HG03196 (cell line): ENCODE measurements around the gene ZFHX3.

Source experiments
- ATAC-seq: cut with Tn5 transposase; IDR thresholded peaks from one replicate; pipeline ENCODE4 v1.9.1; 2021; ENCODE audit not compliant: unreplicated experiment

The ZFHX3 gene

GRCh38 chr16:72983241-72983640 is 64.7 kb downstream of the ZFHX3 start:
- no peak for ATAC-seq

GRCh38 chr16:72979974-72980373 is 68.0 kb downstream of the ZFHX3 start:
- no peak for ATAC-seq

GRCh38 chr16:72978212-72978611 is 69.7 kb downstream of the ZFHX3 start:
- ATAC-seq: no peak

DNA sequence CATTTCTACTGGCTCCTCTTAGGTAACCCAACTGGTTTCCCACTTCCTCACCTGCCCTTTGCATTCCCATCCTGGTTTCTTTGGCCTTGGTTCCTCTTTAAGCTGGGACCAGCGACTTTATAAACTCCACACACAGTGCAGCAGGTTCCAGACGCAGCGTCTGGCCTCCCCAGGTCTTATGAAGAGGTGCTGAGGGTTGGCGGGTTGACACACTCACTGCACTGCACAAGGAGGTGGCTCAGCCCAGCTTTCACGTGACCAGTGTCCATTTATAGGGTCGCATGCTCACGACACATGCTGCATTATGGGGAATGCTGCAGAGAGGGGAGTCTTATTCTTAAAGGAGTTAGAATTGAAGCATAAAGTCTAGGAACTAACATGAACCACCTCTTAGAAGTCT is 70.8 kb downstream of the ZFHX3 start:
- ATAC-seq: no peak

DNA sequence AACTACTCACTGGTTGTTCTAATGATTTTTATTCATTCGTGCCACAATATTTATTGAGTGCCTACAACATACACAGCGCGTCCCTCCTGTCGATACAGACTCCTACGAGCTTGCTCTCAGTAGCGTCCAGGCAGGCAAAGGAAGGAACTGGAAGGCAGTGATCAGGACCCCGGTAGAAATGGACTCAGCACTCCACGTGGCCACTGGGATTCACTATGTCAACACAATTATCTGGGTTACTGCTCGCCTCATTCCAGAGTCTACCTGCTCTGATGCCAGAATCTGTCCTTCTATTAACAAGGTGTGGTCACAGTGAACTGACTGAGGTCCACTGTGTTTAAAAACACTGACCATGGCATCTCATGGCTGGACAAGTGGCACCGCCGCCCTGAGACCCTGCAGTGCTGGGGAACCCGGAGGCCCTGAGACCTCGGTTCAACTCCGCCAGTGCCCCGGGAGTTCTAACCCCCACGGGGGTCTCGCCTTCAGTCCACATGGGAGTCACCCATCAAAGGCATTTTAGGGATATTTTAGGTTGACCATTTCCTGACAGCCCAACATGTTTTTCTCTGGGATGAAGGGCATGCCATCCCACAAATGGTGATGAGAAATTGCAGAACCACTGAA is 71.4 kb downstream of the ZFHX3 start:
- ATAC-seq: no peak

DNA sequence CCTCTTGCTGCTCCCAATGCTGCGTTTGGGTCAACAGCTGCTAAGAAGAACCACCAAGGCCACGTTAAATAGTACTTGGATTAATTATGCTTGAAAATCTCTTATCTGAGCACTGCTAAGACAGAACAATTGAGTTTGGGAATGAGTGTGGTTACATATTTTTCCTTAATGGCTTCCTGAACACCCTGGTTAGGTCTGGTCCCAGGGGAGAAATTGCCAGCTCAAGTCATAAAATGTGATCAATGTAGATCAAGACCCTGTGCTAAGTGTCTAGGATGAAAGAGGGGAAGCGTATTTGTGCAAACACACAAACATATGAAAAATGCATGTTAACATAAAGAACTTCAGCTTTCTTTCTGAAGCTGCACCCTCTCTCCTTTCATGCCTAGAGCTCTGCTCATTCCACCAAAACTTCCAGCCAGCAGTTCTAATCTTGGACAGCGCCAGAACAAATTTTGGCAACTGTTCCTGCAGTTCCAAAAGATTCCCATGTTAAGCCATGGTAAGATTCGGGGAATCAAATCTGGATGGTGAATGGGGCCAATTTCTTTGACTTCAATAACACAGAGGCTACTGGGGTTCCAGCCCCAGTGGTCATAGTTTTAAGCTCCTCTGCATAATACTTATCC is 72.0 kb downstream of the ZFHX3 start:
- ATAC-seq: no peak

DNA sequence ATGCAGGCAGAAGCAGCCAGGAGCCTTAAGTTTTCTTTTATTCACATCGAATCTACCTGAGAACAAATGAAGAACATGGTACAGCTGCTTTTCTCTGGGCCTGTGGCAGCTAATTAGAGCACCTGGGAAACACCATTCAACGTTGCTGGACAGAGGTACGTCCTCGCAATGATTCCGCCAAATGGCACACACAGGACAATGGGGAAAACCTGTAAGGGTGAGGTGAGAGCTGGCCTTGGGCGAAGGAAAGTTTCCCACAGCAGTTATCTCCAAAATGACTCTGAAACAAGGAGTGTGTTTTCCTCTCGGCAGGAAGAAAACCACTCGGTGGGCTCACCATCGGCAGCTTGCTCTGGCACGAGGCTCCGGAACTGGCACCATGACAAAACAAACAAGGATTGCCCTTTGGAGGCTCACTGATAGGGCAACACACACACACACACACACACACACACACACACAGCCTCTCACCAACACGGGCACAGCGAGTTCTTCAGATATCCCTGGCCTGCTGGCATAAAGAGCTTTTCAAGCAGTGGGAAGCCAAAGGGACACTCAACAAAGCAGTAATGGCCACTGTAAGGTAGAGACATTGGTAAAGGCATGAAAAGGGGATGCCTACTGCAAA is 73.7 kb downstream of the ZFHX3 start:
- no peak for ATAC-seq

DNA sequence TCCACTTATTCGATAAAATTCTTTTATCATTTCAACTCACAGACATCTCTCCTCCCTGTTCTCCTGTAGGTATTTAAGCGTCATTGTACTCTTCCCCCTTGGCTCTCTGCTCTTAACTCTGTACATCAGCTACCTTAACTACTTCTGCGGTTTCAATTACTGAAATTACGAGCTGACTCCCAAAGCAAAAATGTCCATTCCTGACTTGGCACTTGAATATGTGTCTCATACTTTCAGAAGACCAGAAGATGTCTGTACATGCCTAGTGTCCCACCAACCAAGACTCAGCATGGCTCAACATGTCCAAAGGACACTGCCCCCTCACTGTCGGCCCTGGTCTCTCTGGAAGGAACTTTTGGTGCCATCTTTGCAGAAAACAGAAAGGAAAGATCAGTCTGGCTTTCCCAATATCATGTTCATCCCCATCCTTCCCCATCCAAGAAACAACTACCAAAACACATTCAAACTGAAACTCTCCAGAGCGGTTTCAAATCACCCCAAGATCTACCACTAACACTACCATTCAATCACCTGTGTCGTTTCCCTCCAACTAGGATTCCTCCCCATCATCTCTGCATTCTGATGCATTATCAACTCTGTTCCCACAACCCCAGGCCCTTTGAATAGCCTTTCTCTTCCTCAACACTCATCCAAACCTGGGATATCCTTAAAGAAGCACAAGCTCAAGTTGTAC is 74.9 kb downstream of the ZFHX3 start:
- ATAC-seq: no peak

GRCh38 chr16:72971370-72971769 is 76.6 kb downstream of the ZFHX3 start:
- ATAC-seq: no peak

GRCh38 chr16:72970656-72971055 is 77.3 kb downstream of the ZFHX3 start:
- no peak for ATAC-seq

- no peak for ATAC-seq
Measured at GRCh38 chr16:72969812-72970211, 78.1 kb downstream of the ZFHX3 start.

DNA sequence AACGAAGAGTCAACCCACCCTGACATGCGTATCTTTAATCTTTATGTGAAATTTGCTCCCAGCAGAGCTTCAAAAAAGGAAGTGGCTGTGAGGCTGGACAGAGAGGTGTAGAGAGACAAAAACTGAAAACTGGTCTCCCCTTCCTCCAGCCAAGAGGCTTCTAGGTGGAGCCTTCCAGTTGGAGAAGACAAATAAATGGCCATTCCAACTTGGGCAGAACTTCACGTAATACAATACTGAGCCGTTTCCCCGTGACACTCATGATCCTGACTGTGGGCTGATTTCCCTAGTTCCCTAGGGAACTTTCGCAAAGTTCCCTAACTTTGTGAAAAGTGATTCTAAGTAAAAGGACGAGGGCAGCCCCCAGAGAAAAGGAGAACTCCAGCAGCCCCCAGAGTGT is 78.8 kb downstream of the ZFHX3 start:
- ATAC-seq: no peak

DNA sequence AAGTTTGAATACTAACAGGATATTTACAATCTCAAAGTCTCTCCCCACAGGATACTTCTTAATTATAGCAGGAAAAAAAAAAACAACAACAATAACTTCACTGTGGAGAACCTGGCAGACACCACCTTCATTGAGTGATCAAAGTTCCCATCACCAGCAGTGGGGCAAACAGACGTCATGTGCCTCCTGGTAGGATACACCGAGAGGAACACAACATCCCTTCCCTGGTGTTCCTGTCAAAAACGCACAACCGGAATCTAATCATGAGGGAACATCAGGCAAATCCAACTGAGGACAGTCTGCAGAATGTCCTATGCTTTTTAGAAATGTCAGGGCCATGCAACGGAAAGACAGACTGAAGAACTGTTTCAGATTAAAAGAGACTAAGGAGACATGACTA is 80.0 kb downstream of the ZFHX3 start:
- no peak for ATAC-seq

DNA sequence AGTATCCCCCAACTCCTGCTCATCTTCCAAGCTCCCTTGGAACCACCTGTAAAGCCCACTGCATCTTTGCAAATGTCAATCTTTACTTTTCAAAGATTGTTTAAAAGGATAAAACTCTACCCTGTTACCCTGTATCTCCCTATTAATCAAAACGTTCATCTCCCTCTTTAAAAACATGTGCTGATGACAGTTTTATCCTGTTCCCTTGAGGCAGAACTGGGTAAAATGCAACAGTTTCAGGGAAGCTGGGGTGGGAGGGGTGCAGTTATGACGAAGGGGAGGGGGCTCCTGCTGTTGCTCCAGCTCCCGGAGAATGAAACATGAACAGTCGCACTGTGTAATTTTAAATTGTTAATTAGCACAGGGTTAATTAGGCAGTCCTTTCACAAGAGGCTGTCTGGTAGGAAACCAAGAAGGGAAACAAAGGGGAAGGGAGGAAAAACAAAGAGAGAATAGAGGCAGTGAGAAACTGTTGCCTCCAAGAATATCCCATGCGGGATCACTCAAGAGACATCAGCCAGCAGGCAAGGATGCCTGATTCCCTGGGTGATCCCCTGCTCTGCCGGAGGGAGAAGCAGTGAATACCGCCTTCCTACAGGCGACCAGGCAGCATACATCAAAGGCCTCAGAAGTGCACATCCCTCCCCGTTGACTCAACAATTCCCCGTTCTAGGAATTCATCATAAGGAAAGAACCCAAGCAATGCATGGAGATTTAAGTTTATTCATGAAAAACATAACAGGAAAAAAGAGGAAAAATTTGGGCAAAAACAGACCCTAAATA is 84.2 kb downstream of the ZFHX3 start:
- no peak for ATAC-seq

DNA sequence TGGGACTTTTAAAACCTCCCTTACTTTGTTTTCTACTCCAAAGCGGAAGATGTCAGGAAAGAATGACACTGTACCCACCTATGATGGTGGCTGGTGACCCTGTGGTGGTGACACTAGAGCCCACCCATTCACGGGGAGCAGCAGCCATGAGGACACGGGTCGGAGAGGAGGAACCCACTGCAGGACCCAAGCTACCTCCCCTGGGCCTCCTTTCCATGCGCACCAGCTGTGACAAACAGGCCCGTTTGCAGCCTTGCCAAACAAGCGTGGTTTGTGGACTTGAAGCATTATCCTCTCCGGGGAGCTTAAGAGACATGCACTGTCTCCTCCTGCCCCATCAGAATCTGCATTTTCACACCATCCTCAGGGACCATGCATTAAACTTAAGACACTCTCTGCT is 85.6 kb downstream of the ZFHX3 start:
- ATAC-seq: no peak

DNA sequence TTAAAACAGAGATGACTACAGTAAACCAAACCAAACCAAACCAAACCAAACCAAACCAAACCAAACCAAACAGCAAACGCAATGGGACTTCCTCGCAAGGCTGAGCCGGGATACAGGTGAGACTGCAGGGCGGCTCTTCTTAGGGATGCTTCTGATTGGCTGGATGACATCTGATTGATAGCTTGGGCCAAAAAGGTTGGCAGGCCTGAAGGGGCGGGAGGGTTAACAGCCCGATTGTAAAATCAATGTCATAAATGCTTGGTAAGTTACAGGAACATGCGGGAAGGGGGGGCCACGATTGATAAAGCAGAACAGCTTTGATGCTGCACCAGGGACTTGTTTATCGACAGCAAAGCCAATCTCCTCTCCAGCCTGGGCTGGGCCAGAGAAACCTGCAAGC is 86.1 kb downstream of the ZFHX3 start:
- ATAC-seq: no peak

DNA sequence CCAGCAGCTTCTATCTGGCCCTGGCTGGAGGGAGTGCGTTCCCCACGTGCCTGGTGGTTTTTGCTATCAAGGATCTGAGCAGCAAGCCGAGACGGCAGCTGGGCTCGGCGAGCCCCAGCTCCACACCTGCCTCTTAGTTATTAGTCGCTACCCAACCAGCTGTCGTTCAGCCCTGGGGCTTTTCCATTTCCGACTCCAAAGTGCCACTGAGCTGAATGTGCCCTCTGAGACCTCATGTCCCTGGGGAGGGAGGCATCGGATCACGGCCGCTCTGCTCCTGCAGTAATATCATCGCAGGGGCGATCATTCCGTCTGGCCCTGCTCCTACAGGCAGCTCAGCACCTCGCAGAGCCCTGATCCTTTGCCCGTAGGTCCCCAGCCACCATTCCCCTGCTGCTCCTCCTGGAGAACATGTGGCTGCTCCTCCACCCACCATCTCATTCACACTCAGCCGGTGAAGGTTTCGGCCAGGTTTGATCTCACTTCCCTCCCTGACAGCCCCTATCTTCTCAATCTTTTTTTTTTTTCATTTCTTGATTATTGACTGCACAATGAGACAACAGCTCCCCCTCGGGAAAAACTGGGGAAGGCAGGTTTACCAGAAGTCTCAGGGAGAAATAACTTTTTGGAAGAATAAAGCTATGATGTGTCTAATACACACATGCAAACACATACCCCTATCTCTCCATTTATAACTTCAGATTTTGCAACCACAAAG is 86.7 kb downstream of the ZFHX3 start:
- no peak for ATAC-seq

DNA sequence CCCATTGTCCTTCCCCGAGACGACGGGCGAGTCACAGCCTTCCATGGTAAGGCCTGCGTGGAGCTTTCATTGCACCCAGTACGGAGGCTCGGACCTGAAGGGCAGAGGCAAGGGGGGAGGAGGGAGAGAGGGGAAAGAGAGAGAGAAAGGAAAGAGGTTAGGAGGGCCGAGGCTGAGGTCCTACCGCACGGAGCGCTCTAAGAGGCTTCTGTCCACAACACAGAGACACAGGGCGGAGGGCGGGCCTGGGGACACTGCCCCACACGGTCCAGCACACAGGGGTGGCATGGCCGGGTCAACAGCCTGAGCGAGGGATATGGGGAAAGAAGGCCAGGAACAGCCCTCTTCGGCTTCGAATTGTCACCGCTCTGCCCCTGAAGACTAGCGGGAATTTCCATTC is 87.8 kb downstream of the ZFHX3 start:
- ATAC-seq: no peak

- no peak for ATAC-seq
Measured at GRCh38 chr16:72959301-72959996, 88.5 kb downstream of the ZFHX3 start.

- no peak for ATAC-seq
Measured at GRCh38 chr16:72958522-72959076, 89.3 kb downstream of the ZFHX3 start.
